Right lobe of liver (tissue), 4 donors: ENCODE data around the gene PCLO.

ENCODE experiments used
- CTCF ChIP-seq, 4 donors: fragments of 200-600 bp in 3 of 4; fragments of 450-650 bp in 1 of 4; IDR thresholded peaks; one replicate each; pipeline versions ENCODE4 v1.5.1 to v1.8.0; 2016 to 2022; ENCODE audit warnings: antibody characterized with exemption in 4 of 4, mild to moderate bottlenecking in 2 of 4
- POLR2A ChIP-seq: fragments of 450-650 bp; IDR thresholded peaks from one replicate; pipeline ENCODE4 v1.6.1; 2017; ENCODE audit warnings: antibody characterized with exemption, mild to moderate bottlenecking
- donor health status: DM: no; HTN: no; CAD: no.
- donor health status: DM: no; HTN: no; CAD: no.
- donor health status: DM: no; HTN: yes; CAD: no.

- no peak for TF ChIP-seq CTCF (IDR thresholded peaks at IDR 0.05)
- no peak for TF ChIP-seq POLR2A
Observed at GRCh38 chr7:82705517-82706260, 457.0 kb downstream of the PCLO start.
